MCF 10A (cell line): Measurements from ENCODE around the gene ADGRE3. TPM values are rescaled to one million over a fixed set of nuclear protein-coding genes. Genes with fewer than 3 reads are reported as not detected.

Experiments
- BruUV-seq: library from RNA; stranded (reverse); fragments of 400-500 nt; replicated peaks from 2 replicates; lab custom pipeline; 2021; lab: Mats Ljungman, UMichigan
- CTCF ChIA-PET: fragments of 300-600 bp; sonication (Branson Sonifier 250); formaldehyde crosslinking; extraction: SDS; loops from one replicate; lab custom pipeline; 2021; ENCODE audit warnings: antibody characterized with exemption, inconsistent platforms; lab: Yijun Ruan, JAX
- POLR2A ChIA-PET: fragments of 300-600, 350-650 bp; sonication (Branson Sonifier 250); formaldehyde crosslinking; extraction: SDS; loops from one replicate; lab custom pipeline; 2020; ENCODE audit warnings: antibody characterized with exemption, inconsistent platforms; lab: Yijun Ruan, JAX
- DNase-seq: peaks from one replicate; pipeline ENCODE4 v3.0.0-alpha.2; 2018; ENCODE audit not compliant: unreplicated experiment
- H3K27ac Mint-ChIP-seq: one replicate; pipeline ENCODE4 v1.8.0; 2022; ENCODE audit warnings: mild to moderate bottlenecking, low read depth, mixed read lengths; ENCODE audit not compliant: unreplicated experiment
- H3K27me3 Mint-ChIP-seq: one replicate; pipeline ENCODE4 v1.8.0; 2022; ENCODE audit warnings: mixed read lengths; ENCODE audit not compliant: insufficient read depth, unreplicated experiment
- H3K36me3 Mint-ChIP-seq: one replicate; pipeline ENCODE4 v1.8.0; 2022; ENCODE audit warnings: mild to moderate bottlenecking, moderate library complexity, mixed read lengths; ENCODE audit not compliant: insufficient read depth, unreplicated experiment
- H3K4me1 Mint-ChIP-seq: one replicate; pipeline ENCODE4 v1.8.0; 2022; ENCODE audit warnings: mixed read lengths; ENCODE audit not compliant: insufficient read depth, unreplicated experiment
- H3K4me3 Mint-ChIP-seq: one replicate; pipeline ENCODE4 v1.8.0; 2022; ENCODE audit warnings: mild to moderate bottlenecking, moderate library complexity, mixed read lengths; ENCODE audit not compliant: unreplicated experiment
- H3K9me3 Mint-ChIP-seq: one replicate; pipeline ENCODE4 v1.8.0; 2022; ENCODE audit warnings: mixed read lengths; ENCODE audit not compliant: unreplicated experiment
- intact Hi-C: fragments of 100-400 bp; cut with micrococcal nuclease; formaldehyde crosslinking; loops from 2 replicates; pipeline ENCODE4 v1.14.1; 2022
- total RNA-seq: library from RNA; stranded (reverse); gene quantifications from 2 replicates; pipeline ENCODE4 v1.2.3, GENCODE V29; 2022
- TF ChIP-seq, protein P1 (sequence below): fragments of 200-600 bp; IDR thresholded peaks from one replicate; pipeline ENCODE4 v1.8.0; 2022; ENCODE audit warnings: antibody characterized with exemption, mild to moderate bottlenecking; ENCODE audit not compliant: unreplicated experiment

ADGRE3 gene
- total RNA-seq, 1 experiment from 2014 or later: not detected

DNA sequence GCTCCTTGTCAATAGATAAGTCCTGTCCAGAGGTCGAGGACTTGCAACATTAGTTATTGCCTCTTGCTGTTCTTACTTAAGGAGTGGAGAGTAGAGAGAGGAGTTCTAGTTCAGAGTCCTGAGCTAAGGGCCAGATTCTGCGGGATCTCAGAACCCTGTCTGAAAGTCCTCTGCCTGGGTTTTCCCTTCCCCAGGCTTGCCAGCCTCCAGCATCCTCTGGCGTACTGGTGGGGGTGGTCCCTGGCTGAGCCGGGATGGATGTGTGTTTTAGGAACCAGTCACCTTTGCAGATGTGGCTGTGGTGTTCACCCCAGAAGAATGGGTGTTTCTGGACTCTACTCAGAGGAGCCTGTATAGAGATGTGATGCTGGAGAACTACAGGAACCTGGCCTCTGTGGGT is 41.2 kb upstream of the ADGRE3 start:
- POLR2A ChIA-PET: no interaction called here
- H3K27me3 Mint-ChIP-seq: no peaks in the 10 kb centered on the region

DNA sequence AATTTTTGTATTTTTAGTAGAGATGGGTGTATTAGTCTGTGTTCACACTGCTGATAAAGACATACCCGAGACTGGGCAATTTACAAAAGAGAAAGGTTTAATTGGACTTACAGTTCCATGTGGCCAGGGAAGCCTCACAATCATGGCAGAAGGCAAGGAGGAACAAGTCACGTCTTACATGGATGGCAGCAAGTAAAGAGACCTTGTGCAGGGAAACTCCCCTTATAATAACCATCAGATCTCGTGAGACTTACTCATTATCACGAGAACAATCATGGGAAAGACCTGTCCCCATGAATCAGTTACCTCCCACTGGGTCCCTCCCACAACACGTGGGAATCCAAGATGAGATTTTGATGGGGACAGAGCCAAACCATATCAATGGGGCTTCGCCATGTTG is 29.8 kb upstream of the ADGRE3 start:
- no peaks in the 10 kb centered on the region for H3K4me1 Mint-ChIP-seq
- DNase-seq: no peak
- peaks cover 73% of the 10 kb centered on the region for H3K36me3 Mint-ChIP-seq
- no TSS peak for BruUV-seq
- POLR2A ChIA-PET: no interaction called here
- no peak overlapping the region for H3K27ac Mint-ChIP-seq
- CTCF ChIA-PET: no interaction called here
- no peak overlapping the region for H3K4me3 Mint-ChIP-seq
- intact Hi-C loops: no loop called here
- H3K27me3 Mint-ChIP-seq: no peaks in the 10 kb centered on the region
- TF ChIP-seq, protein P1, sequence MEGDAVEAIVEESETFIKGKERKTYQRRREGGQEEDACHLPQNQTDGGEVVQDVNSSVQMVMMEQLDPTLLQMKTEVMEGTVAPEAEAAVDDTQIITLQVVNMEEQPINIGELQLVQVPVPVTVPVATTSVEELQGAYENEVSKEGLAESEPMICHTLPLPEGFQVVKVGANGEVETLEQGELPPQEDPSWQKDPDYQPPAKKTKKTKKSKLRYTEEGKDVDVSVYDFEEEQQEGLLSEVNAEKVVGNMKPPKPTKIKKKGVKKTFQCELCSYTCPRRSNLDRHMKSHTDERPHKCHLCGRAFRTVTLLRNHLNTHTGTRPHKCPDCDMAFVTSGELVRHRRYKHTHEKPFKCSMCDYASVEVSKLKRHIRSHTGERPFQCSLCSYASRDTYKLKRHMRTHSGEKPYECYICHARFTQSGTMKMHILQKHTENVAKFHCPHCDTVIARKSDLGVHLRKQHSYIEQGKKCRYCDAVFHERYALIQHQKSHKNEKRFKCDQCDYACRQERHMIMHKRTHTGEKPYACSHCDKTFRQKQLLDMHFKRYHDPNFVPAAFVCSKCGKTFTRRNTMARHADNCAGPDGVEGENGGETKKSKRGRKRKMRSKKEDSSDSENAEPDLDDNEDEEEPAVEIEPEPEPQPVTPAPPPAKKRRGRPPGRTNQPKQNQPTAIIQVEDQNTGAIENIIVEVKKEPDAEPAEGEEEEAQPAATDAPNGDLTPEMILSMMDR: no peak
- no peaks in the 10 kb centered on the region for H3K9me3 Mint-ChIP-seq

More for the DNA sequence above, 41.2 kb upstream of the ADGRE3 start:
- peaks cover 53% of the 10 kb centered on the region for H3K9me3 Mint-ChIP-seq
- no peak overlapping the region for H3K4me3 Mint-ChIP-seq
- CTCF ChIA-PET: interaction anchor here (0.9 to 1.0 kb wide), 2 partner anchors 12 to 30 kb away, joined by 3 to 4 read pairs; no protein-coding TSS in a partner anchor
- TF ChIP-seq, protein P1: no peak
- peaks cover 43% of the 10 kb centered on the region for H3K36me3 Mint-ChIP-seq
- intact Hi-C loops: no loop called here
- no peaks in the 10 kb centered on the region for H3K4me1 Mint-ChIP-seq
- DNase-seq: no peak
- BruUV-seq: no TSS peak
- no peak overlapping the region for H3K27ac Mint-ChIP-seq

DNA sequence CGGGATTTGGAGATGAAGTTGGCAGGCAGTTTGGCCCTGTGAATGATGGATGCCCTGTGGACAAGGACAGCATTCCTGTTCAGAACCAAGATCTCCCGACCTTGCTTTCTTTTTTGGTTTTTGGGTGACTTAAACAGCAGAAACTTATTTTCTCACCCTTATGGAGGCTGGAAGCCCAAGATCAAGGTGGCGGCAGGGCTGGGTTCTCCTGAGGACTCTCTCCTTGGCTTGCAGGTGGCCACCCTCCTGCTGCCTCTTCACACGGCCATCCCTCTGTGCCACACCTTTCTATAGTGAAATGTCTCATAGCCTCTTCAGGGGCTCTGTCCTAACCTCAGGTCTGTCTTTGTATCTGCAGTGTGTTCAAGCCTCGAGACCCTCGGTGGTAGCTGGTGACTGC is 29.2 kb upstream of the ADGRE3 start:
- intact Hi-C loops: no loop called here
- no TSS peak for BruUV-seq
- H3K9me3 Mint-ChIP-seq: no peaks in the 10 kb centered on the region
- DNase-seq: no peak
- no peak overlapping the region for H3K27ac Mint-ChIP-seq
- no peaks in the 10 kb centered on the region for H3K27me3 Mint-ChIP-seq
- peaks cover 72% of the 10 kb centered on the region for H3K36me3 Mint-ChIP-seq
- H3K4me3 Mint-ChIP-seq: no peak overlapping the region
- TF ChIP-seq, protein P1: no peak
- CTCF ChIA-PET: no interaction called here
- POLR2A ChIA-PET: no interaction called here
- no peaks in the 10 kb centered on the region for H3K4me1 Mint-ChIP-seq

DNA sequence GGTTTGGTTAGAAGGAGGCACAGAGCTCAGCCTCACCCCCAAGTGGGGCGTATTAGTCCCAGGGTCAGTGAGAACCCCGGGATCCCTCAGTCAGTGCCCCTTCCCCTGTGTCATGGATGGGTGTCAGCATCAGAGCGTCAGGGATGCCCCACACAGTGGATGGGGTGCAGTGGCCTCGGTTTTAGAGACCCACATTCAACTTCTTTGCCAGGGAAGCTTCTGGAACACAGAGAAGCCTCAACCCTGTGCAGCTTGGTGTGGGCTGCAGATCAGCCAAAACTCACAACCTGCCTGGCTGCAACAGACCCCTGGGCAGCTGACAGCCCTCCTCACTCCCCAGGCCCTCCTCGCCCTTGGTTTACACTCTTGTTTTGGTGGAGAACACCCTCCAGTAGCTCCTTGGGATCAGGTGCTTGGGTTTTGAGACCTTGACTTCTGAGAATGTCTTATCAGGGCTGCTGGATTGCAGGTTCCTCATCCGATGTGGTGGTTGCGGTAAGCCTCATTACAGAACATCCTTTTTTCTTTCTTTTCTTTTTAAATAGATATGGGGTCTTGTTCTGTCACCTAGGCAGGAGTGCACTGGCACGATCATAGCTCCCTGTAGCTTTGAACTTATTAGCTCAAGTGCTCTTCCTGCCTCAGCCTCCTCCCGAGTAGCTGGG is 26.2 kb upstream of the ADGRE3 start:
- H3K4me3 Mint-ChIP-seq: no peak overlapping the region
- H3K9me3 Mint-ChIP-seq: no peaks in the 10 kb centered on the region
- CTCF ChIA-PET: interaction anchor here (0.7 kb wide), 1 partner anchor 681 kb away, joined by 3 read pairs; no protein-coding TSS in a partner anchor
- POLR2A ChIA-PET: interaction anchor here (2.4 kb wide), 1 partner anchor 10 kb away, joined by 10 read pairs; the partner anchor contains the start of gene ZNF333
- TF ChIP-seq, protein P1: no peak
- no peaks in the 10 kb centered on the region for H3K4me1 Mint-ChIP-seq
- DNase-seq: no peak
- BruUV-seq: no TSS peak
- no peaks in the 10 kb centered on the region for H3K27me3 Mint-ChIP-seq
- intact Hi-C loops: no loop called here
- H3K36me3 Mint-ChIP-seq: peaks cover 78% of the 10 kb centered on the region
- no peak overlapping the region for H3K27ac Mint-ChIP-seq
